Measurements from ENCODE around the gene SLMAP. TPM values are rescaled to one million over a fixed set of nuclear protein-coding genes. Genes with fewer than 3 reads are reported as not detected.

Gene SLMAP
- total RNA-seq, 2 donors from 2014 or later, result 355 to 403 TPM

- DNase-seq (ENCODE audit: low spot score), result no peak
- intact Hi-C loops (cut with DNase I), result no loop called here
Observed at GRCh38 chr3:57968501-57968900, 212.4 kb downstream of the SLMAP start.

- no peak for DNase-seq (ENCODE audit: low spot score)
- intact Hi-C loops (cut with DNase I), result no loop called here
Observed at GRCh38 chr3:57971975-57972374, 215.9 kb downstream of the SLMAP start.

- no peak for DNase-seq (ENCODE audit: low spot score)
- intact Hi-C loops (cut with DNase I), result no loop called here
Observed at GRCh38 chr3:57972531-57973111, 216.5 kb downstream of the SLMAP start.

- intact Hi-C loops (cut with DNase I), result no loop called here
- DNase-seq (ENCODE audit: low spot score), result no peak
Observed at GRCh38 chr3:57973715-57974477, 217.8 kb downstream of the SLMAP start.

- no peak for DNase-seq (ENCODE audit: low spot score)
- intact Hi-C loops (cut with DNase I), result no loop called here
Observed at GRCh38 chr3:57974796-57975388, 218.8 kb downstream of the SLMAP start.

- DNase-seq (ENCODE audit: low spot score), result no peak
- intact Hi-C loops (cut with DNase I), result no loop called here
Observed at GRCh38 chr3:57977818-57978235, 221.7 kb downstream of the SLMAP start.

GRCh38 chr3:57978316-57978715 lies 222.2 kb downstream of the SLMAP start:
- intact Hi-C loops (cut with DNase I), result no loop called here
- no peak for DNase-seq (ENCODE audit: low spot score)

Other genes with a start within 250 kb of the SLMAP start
- under 1 TPM; 0.05 to 0.19 TPM for gene DNAH12, start 212.0 kb upstream of the SLMAP start, total RNA-seq
- 10 to 100 TPM; 16.4 to 17.9 TPM for gene PDE12, start 200.0 kb upstream of the SLMAP start, total RNA-seq
- gene ARF4, start 159.0 kb upstream of the SLMAP start, total RNA-seq, result 100 to 1,000 TPM; 152 to 191 TPM
- gene DENND6A, start 63.2 kb upstream of the SLMAP start, total RNA-seq, result 10 to 100 TPM; 32.5 to 35.9 TPM